ENCODE results near the gene RFFL.

Gene RFFL

DNA sequence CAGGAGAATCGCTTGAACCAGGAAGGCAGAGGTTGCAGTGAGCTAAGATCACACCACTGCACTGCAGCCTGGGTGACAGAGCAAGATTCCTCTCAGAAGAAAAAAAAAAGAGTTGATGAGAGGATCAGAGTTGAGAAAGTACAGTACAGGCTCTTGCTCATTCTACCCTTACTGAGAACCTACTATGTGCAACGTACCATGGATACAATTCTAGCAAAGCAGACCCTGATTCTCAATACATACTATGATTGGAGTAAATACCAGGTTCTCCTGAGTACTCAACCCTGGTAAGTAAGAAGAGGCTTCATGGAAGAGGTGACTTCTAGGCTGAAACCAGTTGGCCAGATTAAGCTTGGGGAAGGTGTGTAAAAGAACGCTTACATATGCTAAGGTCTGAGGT, 1.2 kb downstream of the RFFL start:
- H3K4me3 ChIP-seq (ENCODE audit: low read length): no peak overlapping the region
- no peaks in the 10 kb centered on the region for H3K9me3 ChIP-seq (ENCODE audit: control insufficient read depth, low read length)

DNA sequence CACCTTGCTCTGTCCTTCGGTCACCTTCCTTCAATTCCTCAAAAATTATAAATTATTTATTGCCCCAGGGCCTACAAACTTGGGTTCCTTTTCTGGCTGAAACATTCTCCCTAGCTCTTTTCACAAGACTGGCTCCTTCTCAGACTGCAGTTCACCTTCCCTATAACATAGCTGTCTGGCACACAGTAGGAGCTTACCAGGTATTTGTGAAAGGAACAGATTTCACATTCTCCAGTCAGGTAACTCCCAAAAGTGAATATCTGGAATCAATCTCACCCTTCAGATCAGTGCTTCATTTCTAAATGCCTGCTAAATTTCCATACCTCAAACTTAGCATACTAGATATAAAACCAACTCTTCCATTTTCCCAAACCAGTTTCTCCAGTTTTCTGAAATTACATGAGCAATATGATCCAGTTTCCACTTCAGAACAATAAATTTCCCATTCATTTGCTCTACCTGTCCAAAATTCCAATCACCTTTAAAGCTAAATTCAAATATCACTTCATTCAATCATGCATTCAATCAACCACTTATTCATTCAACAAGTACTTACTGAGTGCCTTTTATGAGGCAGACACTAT, 6.1 kb downstream of the RFFL start:
- Histone ChIP-seq H3K9me3 (ENCODE audit: control insufficient read depth, low read length) (no peaks in the 10 kb centered on the region), H3K4me3 (ENCODE audit: low read length) (no peak overlapping the region), H3K9ac (ENCODE audit: low read length) (no peak overlapping the region), H3K4me1 (ENCODE audit: control insufficient read depth, insufficient read depth, low read length) (no peaks in the 10 kb centered on the region), H3K36me3 (ENCODE audit: control insufficient read depth, insufficient read depth, low read length, severe bottlenecking) (no peaks in the 10 kb centered on the region), H3K27me3 (replicated peaks; ENCODE audit: control insufficient read depth, insufficient read depth, low read length) (no peaks in the 10 kb centered on the region)
- no peak for DNase-seq (ENCODE audit: low read depth)

More for the DNA sequence above, 1.2 kb downstream of the RFFL start:
- no peak for DNase-seq (ENCODE audit: low read depth)
- no peaks in the 10 kb centered on the region for H3K36me3 ChIP-seq (ENCODE audit: control insufficient read depth, insufficient read depth, low read length, severe bottlenecking)
- H3K27me3 ChIP-seq (replicated peaks; ENCODE audit: control insufficient read depth, insufficient read depth, low read length): no peaks in the 10 kb centered on the region
- no peak overlapping the region for H3K9ac ChIP-seq (ENCODE audit: low read length)
- peaks cover 18% of the 10 kb centered on the region for H3K4me1 ChIP-seq (ENCODE audit: control insufficient read depth, insufficient read depth, low read length)

DNA sequence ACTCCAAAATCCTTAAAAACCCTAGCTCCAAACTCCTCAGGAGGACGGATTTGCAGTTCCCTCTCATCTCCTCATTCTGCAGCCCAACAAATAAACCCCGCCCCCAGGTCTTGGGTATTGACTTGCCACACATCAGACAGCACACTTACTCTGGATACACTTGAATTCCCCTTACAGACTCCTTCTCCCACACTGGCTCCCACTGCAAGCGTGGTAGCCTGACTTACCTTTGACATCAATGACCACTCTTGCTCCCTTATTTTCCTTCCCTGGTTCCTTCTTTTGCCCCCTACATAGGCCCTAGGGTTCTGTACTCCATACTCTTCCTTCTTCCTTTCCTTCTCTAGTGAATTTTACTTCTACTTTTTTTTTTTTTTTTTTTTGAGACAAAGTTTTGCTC, 7.5 kb downstream of the RFFL start:
- DNase-seq (ENCODE audit: low read depth): no peak
- Histone ChIP-seq H3K4me3 (ENCODE audit: low read length) (no peak overlapping the region), H3K4me1 (ENCODE audit: control insufficient read depth, insufficient read depth, low read length) (peaks cover 6% of the 10 kb centered on the region), H3K36me3 (ENCODE audit: control insufficient read depth, insufficient read depth, low read length, severe bottlenecking) (no peaks in the 10 kb centered on the region), H3K9me3 (ENCODE audit: control insufficient read depth, low read length) (no peaks in the 10 kb centered on the region), H3K27me3 (replicated peaks; ENCODE audit: control insufficient read depth, insufficient read depth, low read length) (no peaks in the 10 kb centered on the region), H3K9ac (ENCODE audit: low read length) (no peak overlapping the region)

DNA sequence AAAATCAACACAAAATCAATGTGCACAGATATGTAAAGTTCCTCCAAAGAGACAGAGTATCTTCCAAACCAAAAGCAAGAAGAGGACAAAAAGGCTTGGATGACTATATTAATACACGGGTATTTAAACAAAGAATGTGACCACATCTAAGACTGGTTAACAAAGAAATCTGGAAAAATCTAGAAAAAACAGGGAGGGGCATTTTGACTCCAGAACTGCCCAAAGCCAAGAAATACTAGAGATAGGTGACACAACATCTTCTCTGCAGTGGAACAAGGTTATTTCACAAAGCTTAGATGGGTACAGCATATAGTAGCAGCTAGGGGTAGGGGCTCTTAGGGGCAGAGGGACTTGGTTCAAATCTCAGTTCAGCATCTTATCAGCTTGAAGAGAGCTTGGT, 10.3 kb downstream of the RFFL start:
- no peaks in the 10 kb centered on the region for H3K9me3 ChIP-seq (ENCODE audit: control insufficient read depth, low read length)
- no peaks in the 10 kb centered on the region for H3K36me3 ChIP-seq (ENCODE audit: control insufficient read depth, insufficient read depth, low read length, severe bottlenecking)
- H3K4me1 ChIP-seq (ENCODE audit: control insufficient read depth, insufficient read depth, low read length): peaks cover 6% of the 10 kb centered on the region
- H3K4me3 ChIP-seq (ENCODE audit: low read length): no peak overlapping the region
- DNase-seq (ENCODE audit: low read depth): no peak
- H3K9ac ChIP-seq (ENCODE audit: low read length): no peak overlapping the region
- H3K27me3 ChIP-seq (replicated peaks; ENCODE audit: control insufficient read depth, insufficient read depth, low read length): no peaks in the 10 kb centered on the region

DNA sequence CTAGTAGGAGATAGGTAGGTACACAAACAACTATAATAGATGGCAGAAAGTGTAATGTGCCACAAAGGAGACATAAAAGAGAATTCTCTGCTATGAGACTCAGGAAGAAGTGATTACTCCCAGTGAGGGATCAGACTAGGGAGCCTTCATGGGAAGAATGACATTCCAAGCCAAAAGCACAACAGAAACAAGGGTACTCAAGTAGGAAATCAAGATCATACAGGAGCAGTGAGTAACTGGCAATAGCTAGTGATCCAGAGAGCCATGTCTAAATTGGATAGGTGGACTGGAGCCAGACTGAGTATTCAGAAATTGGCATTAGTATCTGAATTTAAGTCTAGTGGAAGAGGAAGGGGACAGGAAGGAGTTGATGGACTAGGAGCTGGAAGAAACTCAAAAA, 10.7 kb downstream of the RFFL start:
- H3K4me1 ChIP-seq (ENCODE audit: control insufficient read depth, insufficient read depth, low read length): peaks cover 6% of the 10 kb centered on the region
- DNase-seq (ENCODE audit: low read depth): no peak

DNA sequence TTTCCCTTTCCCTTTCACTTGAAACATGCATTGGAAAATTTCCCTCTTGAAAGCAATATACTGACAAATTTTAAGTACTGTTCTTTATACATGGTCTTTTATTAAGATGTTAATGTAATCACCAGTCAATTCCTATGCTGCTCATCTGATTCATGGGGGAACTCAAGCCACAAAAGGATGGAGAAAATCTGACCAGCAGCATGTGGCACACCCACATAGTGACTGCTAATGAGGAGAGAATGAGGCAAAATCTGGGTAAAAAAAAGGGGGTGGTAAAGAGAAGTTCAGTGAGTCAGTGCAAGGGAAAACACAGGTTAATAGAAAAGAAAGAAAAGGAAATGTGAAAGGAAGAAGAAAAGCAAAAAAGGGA, 11.3 kb downstream of the RFFL start:
- Histone ChIP-seq H3K9ac (ENCODE audit: low read length) (no peak overlapping the region), H3K9me3 (ENCODE audit: control insufficient read depth, low read length) (no peaks in the 10 kb centered on the region), H3K4me3 (ENCODE audit: low read length) (no peak overlapping the region), H3K27me3 (replicated peaks; ENCODE audit: control insufficient read depth, insufficient read depth, low read length) (no peaks in the 10 kb centered on the region), H3K36me3 (ENCODE audit: control insufficient read depth, insufficient read depth, low read length, severe bottlenecking) (no peaks in the 10 kb centered on the region), H3K4me1 (ENCODE audit: control insufficient read depth, insufficient read depth, low read length) (peaks cover 6% of the 10 kb centered on the region)
- no peak for DNase-seq (ENCODE audit: low read depth)

More for the DNA sequence above, 10.7 kb downstream of the RFFL start:
- H3K4me3 ChIP-seq (ENCODE audit: low read length): no peak overlapping the region
- no peaks in the 10 kb centered on the region for H3K27me3 ChIP-seq (replicated peaks; ENCODE audit: control insufficient read depth, insufficient read depth, low read length)
- no peaks in the 10 kb centered on the region for H3K9me3 ChIP-seq (ENCODE audit: control insufficient read depth, low read length)
- no peak overlapping the region for H3K9ac ChIP-seq (ENCODE audit: low read length)
- no peaks in the 10 kb centered on the region for H3K36me3 ChIP-seq (ENCODE audit: control insufficient read depth, insufficient read depth, low read length, severe bottlenecking)

DNA sequence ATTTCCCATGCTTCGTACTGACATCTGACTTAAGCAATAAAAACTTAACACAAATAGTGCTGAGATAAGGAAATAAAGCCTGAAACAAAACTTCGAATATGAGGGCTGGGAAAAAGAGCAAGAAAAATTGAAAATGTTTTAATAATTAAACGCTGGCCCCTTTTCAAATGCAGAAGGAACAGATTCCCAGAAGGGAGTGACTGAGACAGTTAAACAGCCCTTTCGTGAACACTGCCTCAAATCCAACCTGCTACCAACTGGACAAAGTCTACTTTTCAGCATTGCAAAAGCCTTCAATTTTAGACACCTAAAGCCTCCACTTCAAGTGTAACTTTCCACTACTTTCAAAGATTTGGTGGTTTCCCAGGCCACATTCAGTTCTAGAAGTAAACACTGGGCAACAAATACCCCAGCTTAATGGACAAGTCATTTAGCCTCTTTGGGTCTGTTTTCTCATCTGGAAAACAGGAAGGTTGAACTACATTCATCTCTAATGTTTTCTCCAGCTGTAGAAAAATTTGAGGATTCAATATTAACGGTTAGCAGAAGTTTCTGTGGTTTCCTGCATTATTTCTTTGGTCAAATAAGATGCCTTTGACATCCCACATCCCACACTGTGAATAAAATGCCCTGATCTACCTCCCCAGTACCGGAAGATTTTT, 11.8 kb downstream of the RFFL start:
- Histone ChIP-seq H3K9me3 (ENCODE audit: control insufficient read depth, low read length) (no peaks in the 10 kb centered on the region), H3K4me1 (ENCODE audit: control insufficient read depth, insufficient read depth, low read length) (peaks cover 6% of the 10 kb centered on the region), H3K9ac (ENCODE audit: low read length) (no peak overlapping the region), H3K36me3 (ENCODE audit: control insufficient read depth, insufficient read depth, low read length, severe bottlenecking) (no peaks in the 10 kb centered on the region), H3K4me3 (ENCODE audit: low read length) (peak overlapping the region; percentile 11), H3K27me3 (replicated peaks; ENCODE audit: control insufficient read depth, insufficient read depth, low read length) (no peaks in the 10 kb centered on the region)
- no peak for DNase-seq (ENCODE audit: low read depth)

DNA sequence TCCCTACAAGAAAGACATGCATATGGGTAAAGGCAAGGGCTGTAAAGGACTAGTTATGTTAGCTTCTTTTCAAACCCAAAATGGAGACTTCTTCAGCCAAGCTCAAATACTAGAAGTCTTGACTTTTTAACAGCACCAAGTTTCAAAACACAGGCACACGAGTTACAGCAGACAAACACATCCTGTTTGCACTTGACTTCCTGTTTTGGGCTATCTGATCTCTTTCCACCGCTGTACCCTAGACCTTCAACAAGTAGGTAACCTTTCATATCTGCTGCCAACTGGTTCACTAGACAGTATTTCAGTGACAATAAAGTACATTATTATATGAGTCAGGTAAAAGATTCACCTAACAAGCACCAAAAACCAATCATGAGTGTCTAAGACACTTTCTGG, 12.3 kb downstream of the RFFL start:
- no peak overlapping the region for H3K9ac ChIP-seq (ENCODE audit: low read length)
- no peaks in the 10 kb centered on the region for H3K36me3 ChIP-seq (ENCODE audit: control insufficient read depth, insufficient read depth, low read length, severe bottlenecking)
- H3K27me3 ChIP-seq (replicated peaks; ENCODE audit: control insufficient read depth, insufficient read depth, low read length): no peaks in the 10 kb centered on the region
- H3K9me3 ChIP-seq (ENCODE audit: control insufficient read depth, low read length): no peaks in the 10 kb centered on the region
- H3K4me1 ChIP-seq (ENCODE audit: control insufficient read depth, insufficient read depth, low read length): peaks cover 11% of the 10 kb centered on the region
- DNase-seq (ENCODE audit: low read depth): no peak
- H3K4me3 ChIP-seq (ENCODE audit: low read length): peak overlapping the region; percentile 11

DNA sequence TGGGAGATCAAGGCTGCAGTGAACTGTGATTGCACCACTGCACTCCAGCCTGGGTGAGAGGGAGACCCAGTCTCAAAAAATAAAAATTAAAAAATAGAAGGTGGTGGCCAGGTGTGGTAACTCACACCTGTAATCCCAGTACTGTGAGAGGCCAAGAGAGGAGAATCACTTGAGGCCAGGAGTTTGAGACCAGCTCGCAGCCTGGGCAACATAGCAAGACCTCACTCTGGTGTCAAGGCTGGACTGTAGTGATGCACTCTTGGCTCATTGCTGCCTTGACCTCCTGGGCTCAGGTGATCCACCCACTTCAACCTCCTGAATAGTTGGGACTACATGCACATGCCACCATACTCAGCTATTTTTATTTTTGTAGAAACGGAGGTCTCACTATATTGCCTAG, 13.3 kb downstream of the RFFL start:
- Histone ChIP-seq H3K9ac (ENCODE audit: low read length) (no peak overlapping the region), H3K4me1 (ENCODE audit: control insufficient read depth, insufficient read depth, low read length) (peaks cover 11% of the 10 kb centered on the region), H3K9me3 (ENCODE audit: control insufficient read depth, low read length) (no peaks in the 10 kb centered on the region), H3K4me3 (ENCODE audit: low read length) (no peak overlapping the region), H3K36me3 (ENCODE audit: control insufficient read depth, insufficient read depth, low read length, severe bottlenecking) (no peaks in the 10 kb centered on the region), H3K27me3 (replicated peaks; ENCODE audit: control insufficient read depth, insufficient read depth, low read length) (no peaks in the 10 kb centered on the region)
- no peak for DNase-seq (ENCODE audit: low read depth)

DNA sequence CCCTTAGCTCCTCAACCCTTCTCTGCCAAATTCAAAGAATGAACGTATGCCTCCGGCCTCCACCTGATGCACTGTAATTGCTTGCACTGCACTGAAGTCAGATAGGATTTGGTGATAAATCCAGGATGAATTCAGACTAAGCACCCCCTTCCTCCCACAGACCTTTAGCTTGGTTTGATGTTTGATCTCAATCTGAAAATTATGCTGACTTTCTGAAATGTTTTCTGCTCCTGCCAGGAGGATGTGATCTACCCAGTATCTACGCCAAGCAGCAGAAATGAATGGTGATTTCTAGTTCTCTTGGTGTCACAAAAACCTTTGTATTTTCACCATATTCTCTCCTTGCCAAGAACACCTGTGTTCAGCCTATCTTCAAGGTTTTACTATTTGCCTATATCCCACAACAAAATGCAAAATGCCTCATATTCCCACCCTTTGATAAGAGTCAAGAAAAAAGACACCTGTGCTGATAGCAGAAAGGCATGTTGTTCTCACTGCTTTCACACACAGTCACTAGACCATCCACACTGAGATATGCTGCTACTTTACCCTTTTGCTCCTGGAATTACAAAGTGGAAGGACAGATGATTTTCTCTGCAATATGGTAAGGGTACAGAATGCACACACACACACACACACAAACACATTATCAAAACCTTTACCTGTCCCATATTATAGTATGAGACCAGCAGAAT, 14.7 kb downstream of the RFFL start:
- no peaks in the 10 kb centered on the region for H3K9me3 ChIP-seq (ENCODE audit: control insufficient read depth, low read length)
- H3K9ac ChIP-seq (ENCODE audit: low read length): no peak overlapping the region
- H3K4me3 ChIP-seq (ENCODE audit: low read length): no peak overlapping the region
- peaks cover 11% of the 10 kb centered on the region for H3K4me1 ChIP-seq (ENCODE audit: control insufficient read depth, insufficient read depth, low read length)
- no peak for DNase-seq (ENCODE audit: low read depth)
- H3K27me3 ChIP-seq (replicated peaks; ENCODE audit: control insufficient read depth, insufficient read depth, low read length): no peaks in the 10 kb centered on the region
- no peaks in the 10 kb centered on the region for H3K36me3 ChIP-seq (ENCODE audit: control insufficient read depth, insufficient read depth, low read length, severe bottlenecking)

DNA sequence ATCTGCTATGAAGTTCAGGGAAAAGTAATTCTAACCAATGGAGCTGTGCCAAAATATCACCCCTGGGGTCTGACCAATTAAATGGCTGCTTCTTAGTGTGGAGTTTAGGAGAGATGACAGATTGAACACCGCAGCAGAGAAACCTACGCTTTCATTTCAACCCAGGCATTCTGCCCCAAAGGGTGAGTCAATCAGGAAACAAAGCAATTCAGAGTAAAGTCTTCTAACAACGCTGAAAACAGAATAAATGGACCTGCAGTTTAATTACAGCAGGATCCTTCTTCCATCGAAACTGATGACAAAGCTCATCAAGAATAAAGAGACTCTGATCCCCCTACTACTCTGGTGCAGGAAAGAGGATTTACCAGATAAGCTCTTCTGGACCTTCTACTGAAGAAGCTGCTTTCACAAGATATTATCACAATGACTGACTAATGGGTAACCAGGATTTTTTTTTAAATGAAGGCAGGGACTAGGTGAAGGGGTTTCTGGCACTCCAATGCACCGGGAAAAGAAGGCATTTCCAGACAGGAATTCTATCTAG, 16.7 kb downstream of the RFFL start:
- Histone ChIP-seq H3K36me3 (ENCODE audit: control insufficient read depth, insufficient read depth, low read length, severe bottlenecking) (no peaks in the 10 kb centered on the region), H3K4me1 (ENCODE audit: control insufficient read depth, insufficient read depth, low read length) (peaks cover 11% of the 10 kb centered on the region), H3K27me3 (replicated peaks; ENCODE audit: control insufficient read depth, insufficient read depth, low read length) (no peaks in the 10 kb centered on the region), H3K4me3 (ENCODE audit: low read length) (no peak overlapping the region), H3K9ac (ENCODE audit: low read length) (no peak overlapping the region), H3K9me3 (ENCODE audit: control insufficient read depth, low read length) (no peaks in the 10 kb centered on the region)
- no peak for DNase-seq (ENCODE audit: low read depth)
